GM18907 (cell line): ENCODE results near the gene FBXL16.

Experiments
- ATAC-seq: cut with Tn5 transposase; IDR thresholded peaks from one replicate; pipeline ENCODE4 v1.9.1; 2021; ENCODE audit warnings: mild to moderate bottlenecking, moderate library complexity; ENCODE audit not compliant: unreplicated experiment

FBXL16 gene

GRCh38 chr16:711548-712320 lies 6.1 kb upstream of the FBXL16 start:
- peak; percentile 46 for ATAC-seq

- ATAC-seq, result no peak
Observed at GRCh38 chr16:711084-711483, 5.5 kb upstream of the FBXL16 start.

- no peak for ATAC-seq
Observed at GRCh38 chr16:710500-711075, 5.0 kb upstream of the FBXL16 start.

GRCh38 chr16:709566-710499 lies 4.2 kb upstream of the FBXL16 start:
- ATAC-seq, result no peak

- no peak for ATAC-seq
Observed at GRCh38 chr16:708959-709358, 3.4 kb upstream of the FBXL16 start.

- no peak for ATAC-seq
Observed at GRCh38 chr16:708019-708418, 2.4 kb upstream of the FBXL16 start.

- no peak for ATAC-seq
Observed at GRCh38 chr16:707062-707538, 1.5 kb upstream of the FBXL16 start.

GRCh38 chr16:706189-707061 lies 824 bp upstream of the FBXL16 start:
- no peak for ATAC-seq

- ATAC-seq, result no peak
Observed at GRCh38 chr16:704552-705380, 835 bp downstream of the FBXL16 start.

- ATAC-seq, result no peak
Observed at GRCh38 chr16:704047-704446, 1.6 kb downstream of the FBXL16 start.

GRCh38 chr16:703406-703805 lies 2.2 kb downstream of the FBXL16 start:
- ATAC-seq, result no peak

- ATAC-seq, result no peak
Observed at GRCh38 chr16:702341-702740, 3.3 kb downstream of the FBXL16 start.

GRCh38 chr16:700684-701584 lies 4.7 kb downstream of the FBXL16 start:
- ATAC-seq, result no peak

GRCh38 chr16:698911-699671 lies 6.5 kb downstream of the FBXL16 start:
- ATAC-seq, result no peak

- ATAC-seq, result no peak
Observed at GRCh38 chr16:695355-696089, 10.1 kb downstream of the FBXL16 start.

GRCh38 chr16:694863-695354 lies 10.7 kb downstream of the FBXL16 start:
- ATAC-seq, result no peak
